ENCODE measurements around the gene MGLL.

The MGLL gene

DNA sequence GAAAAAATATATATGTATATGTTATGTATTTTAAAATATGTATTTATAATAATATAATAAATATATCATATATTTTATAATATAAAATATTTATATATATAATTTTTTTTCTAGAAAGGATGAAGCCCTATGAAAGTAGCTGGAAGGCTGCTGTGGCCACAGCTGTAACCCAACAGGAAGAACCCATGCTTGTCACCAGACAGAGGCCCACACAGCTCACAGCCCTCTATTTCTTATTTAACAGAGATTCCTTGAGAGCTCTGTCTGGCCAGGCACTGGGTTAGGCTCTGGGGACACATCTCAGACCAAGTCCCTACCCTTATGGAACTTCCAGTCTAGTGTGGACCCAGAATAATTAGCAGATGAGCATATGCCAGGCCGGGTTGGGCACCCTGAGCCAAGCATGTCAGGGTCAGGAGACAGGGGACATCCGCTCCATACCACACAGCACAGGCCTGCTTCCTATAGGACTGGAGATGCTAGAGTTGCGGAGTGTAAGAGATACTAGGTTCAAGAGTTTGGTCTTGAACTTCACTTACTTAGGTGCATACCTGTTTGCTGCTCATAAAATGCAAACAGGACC is 20.5 kb downstream of the MGLL start:
- no peak overlapping the region for H3K4me3 ChIP-seq (replicated peaks; ENCODE audit: low read depth, low read length)
- TF ChIP-seq, protein P1, sequence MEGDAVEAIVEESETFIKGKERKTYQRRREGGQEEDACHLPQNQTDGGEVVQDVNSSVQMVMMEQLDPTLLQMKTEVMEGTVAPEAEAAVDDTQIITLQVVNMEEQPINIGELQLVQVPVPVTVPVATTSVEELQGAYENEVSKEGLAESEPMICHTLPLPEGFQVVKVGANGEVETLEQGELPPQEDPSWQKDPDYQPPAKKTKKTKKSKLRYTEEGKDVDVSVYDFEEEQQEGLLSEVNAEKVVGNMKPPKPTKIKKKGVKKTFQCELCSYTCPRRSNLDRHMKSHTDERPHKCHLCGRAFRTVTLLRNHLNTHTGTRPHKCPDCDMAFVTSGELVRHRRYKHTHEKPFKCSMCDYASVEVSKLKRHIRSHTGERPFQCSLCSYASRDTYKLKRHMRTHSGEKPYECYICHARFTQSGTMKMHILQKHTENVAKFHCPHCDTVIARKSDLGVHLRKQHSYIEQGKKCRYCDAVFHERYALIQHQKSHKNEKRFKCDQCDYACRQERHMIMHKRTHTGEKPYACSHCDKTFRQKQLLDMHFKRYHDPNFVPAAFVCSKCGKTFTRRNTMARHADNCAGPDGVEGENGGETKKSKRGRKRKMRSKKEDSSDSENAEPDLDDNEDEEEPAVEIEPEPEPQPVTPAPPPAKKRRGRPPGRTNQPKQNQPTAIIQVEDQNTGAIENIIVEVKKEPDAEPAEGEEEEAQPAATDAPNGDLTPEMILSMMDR (IDR thresholded peaks at IDR 0.05; ENCODE audit: low read depth, low read length, missing control alignments) = no peak
- no peak for DNase-seq (ENCODE audit: extremely low read depth, low read depth)

DNA sequence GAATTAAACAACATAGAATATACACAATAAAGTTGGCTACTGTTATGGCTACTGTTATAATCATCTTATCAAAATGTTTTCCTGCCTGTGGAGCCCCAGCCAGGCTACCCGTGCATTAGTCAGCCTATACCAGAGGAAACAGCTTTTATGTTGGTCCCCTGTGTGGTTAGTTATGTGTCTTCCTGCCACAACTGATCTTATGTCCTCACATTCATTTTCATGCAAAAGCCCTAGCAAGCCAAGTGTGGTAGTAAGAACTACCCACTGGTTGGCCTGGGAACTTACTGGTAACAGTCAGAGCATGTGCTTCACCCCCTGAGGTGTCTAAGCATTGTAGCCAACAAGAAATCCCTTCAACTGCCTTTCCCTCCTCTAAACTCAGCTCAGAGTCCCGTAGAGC is 21.8 kb downstream of the MGLL start:
- TF ChIP-seq, protein P1 (IDR thresholded peaks at IDR 0.05; ENCODE audit: low read depth, low read length, missing control alignments) = no peak
- no peak overlapping the region for H3K4me3 ChIP-seq (replicated peaks; ENCODE audit: low read depth, low read length)
- no peak for DNase-seq (ENCODE audit: extremely low read depth, low read depth)

DNA sequence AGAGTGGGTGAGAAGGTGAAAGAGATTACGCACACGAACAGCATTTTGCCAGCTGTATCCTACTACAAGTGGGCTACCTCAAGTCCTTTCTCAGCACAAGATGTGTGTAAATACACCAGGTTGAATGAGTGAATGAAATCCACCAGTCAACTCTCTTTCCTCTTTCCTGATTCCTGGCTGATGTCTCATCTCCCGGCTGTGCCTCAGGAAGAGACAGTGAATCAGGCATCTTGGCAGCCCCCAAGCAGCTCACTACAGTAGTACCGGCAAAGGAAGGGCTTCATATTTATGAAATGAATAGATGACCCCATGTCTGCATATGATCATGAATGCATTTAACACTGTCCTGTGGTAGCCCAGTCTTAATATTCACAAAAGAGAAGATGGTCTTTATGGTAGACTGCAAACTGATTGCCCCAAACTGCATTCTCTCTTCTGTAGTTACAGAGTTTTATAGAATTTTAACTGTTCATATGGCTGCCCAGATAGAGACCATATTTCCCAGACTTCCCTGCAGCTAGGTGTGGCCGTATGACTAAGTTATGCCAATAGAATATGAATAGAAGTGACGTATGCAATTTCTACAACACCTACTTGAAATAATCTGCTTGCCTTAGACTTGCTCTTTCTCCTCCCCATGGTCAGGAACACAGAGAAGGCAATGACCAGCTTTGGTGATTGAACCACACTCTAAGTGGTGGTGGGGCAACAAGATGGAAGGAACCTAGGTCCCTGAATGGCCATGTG is 22.7 kb downstream of the MGLL start:
- no peak overlapping the region for H3K4me3 ChIP-seq (replicated peaks; ENCODE audit: low read depth, low read length)
- TF ChIP-seq, protein P1 (IDR thresholded peaks at IDR 0.05; ENCODE audit: low read depth, low read length, missing control alignments) = no peak
- DNase-seq (ENCODE audit: extremely low read depth, low read depth) = no peak

DNA sequence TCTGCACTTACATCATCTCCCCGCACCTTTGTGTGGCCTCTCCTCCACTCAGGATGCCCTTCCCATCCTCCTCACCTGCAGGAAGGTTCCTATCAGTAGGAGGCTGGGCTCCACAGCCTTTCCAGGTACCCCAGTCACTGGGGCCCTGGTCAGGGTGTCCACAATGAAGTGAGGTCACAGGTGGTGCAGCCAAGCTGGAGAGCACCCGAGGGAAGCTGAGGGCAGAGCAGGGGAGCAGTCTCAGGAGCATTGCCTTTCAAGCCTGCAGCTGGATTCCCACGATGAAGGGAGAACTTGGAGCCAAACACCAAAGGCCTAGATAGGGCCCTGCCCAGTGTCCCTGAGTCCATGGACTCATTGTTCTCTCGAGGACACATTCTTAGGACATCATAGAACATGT is 23.6 kb downstream of the MGLL start:
- no peak for DNase-seq (ENCODE audit: extremely low read depth, low read depth)

DNA sequence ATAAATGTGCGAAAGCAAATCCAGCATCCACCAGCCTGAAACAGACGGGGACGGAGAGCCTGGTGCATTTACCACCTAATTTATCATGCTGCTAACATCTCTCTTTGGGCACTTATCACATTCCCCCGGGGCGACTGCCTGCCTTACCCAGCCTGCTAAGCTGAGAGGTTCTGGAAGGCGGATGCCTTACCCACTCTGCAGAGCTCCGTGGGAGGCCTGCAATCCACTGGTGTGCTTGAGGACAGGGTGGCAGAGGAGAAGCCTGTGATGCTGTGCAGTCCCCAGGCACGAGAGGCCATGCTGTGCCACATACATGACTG is 25.5 kb downstream of the MGLL start:
- TF ChIP-seq, protein P1 (IDR thresholded peaks at IDR 0.05; ENCODE audit: low read depth, low read length, missing control alignments) = no peak
- DNase-seq (ENCODE audit: extremely low read depth, low read depth) = no peak

More for the DNA sequence above, 23.6 kb downstream of the MGLL start:
- TF ChIP-seq, protein P1 (IDR thresholded peaks at IDR 0.05; ENCODE audit: low read depth, low read length, missing control alignments) = no peak
- H3K4me3 ChIP-seq (replicated peaks; ENCODE audit: low read depth, low read length) = no peak overlapping the region

DNA sequence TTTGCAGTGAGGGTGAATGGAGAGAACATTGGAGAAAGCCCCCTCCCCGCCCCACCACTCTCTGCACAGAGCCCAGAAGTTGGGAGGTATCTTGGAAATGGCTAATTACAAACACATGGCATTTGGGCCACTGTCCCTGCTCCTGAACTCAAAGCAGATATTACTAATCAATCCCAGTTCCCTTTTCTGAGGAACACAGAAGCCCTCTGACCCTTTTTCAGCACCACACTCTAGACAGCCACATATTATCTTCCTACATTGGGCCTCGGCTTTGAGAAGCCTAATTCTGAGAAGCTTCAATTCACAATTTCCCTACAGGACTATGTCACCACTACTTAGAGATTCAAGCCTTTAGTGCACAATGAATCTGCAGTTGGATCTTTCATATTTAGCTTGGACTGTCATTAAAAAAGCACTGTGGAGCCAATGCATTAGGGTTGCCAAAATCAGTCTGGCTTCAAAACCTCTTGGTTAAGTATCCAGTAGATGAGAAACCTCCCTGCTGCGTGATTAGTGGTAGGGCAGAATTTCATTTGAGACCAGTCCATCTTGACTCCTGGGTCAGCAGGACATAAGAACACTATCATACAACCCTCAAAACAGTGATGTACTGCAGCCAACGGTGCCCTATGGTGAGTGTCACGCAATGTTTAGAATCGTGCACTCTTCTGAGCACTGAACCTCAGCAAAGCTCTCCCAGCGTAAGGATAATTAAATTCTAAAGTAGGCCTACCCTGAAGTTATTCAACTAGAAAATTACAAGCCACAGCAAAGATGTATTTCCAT is 26.1 kb downstream of the MGLL start:
- DNase-seq (ENCODE audit: extremely low read depth, low read depth) = no peak
- no peak overlapping the region for H3K4me3 ChIP-seq (replicated peaks; ENCODE audit: low read depth, low read length)
- TF ChIP-seq, protein P1 (IDR thresholded peaks at IDR 0.05; ENCODE audit: low read depth, low read length, missing control alignments) = no peak

More for the DNA sequence above, 25.5 kb downstream of the MGLL start:
- H3K4me3 ChIP-seq (replicated peaks; ENCODE audit: low read depth, low read length) = no peak overlapping the region
